Endothelial cell of umbilical vein (primary cell): ENCODE measurements around the gene LAMC3.

ENCODE experiments used
- CTCF ChIP-seq, 2 donors: IDR thresholded peaks; 1 replicate in 1 of 2; 2 replicates in 1 of 2; pipeline ENCODE4 v1.5.1; 2011; ENCODE audit warnings: low read length in 2 of 2, mild to moderate bottlenecking in 2 of 2, moderate library complexity in 2 of 2, control low read depth in 1 of 2, inconsistent platforms in 1 of 2, low read depth in 1 of 2; ENCODE audit not compliant: insufficient read depth in 1 of 2; ENCODE audit errors: extremely low read depth in 1 of 2
- EZH2 ChIP-seq: IDR thresholded peaks from 2 replicates; pipeline ENCODE4 v1.6.1; 2012; ENCODE audit warnings: borderline replicate concordance, low read depth, mild to moderate bottlenecking, moderate library complexity, low read length, inconsistent platforms; ENCODE audit not compliant: severe bottlenecking
- GATA2 ChIP-seq: IDR thresholded peaks from 2 replicates; pipeline ENCODE4 v1.7.0; 2011; ENCODE audit warnings: low read depth, mild to moderate bottlenecking, moderate library complexity, mixed read lengths, low read length; ENCODE audit not compliant: insufficient read length, insufficient read depth
- JUN ChIP-seq: IDR thresholded peaks from 2 replicates; pipeline ENCODE4 v1.6.1; 2011; ENCODE audit warnings: borderline replicate concordance, low read depth; ENCODE audit not compliant: insufficient read length, insufficient read depth
- MYC ChIP-seq: IDR thresholded peaks from one replicate; pipeline ENCODE4 v1.6.1; 2011; ENCODE audit warnings: mild to moderate bottlenecking, low read depth, low read length
- POLR2A ChIP-seq: IDR thresholded peaks from 2 replicates; pipeline ENCODE4 v1.6.1; 2012; ENCODE audit warnings: low read depth, mild to moderate bottlenecking, control low read depth, low read length
- POLR2AphosphoS5 ChIP-seq: IDR thresholded peaks from 2 replicates; pipeline ENCODE4 v1.6.1; 2012; ENCODE audit warnings: low read depth, mild to moderate bottlenecking, control low read depth, low read length, moderate library complexity; ENCODE audit not compliant: insufficient read depth
- TF ChIP-seq, protein P1 (sequence below): IDR thresholded peaks from 2 replicates; pipeline ENCODE4 v1.6.1; 2011; ENCODE audit not compliant: insufficient read depth, insufficient read length

DNA sequence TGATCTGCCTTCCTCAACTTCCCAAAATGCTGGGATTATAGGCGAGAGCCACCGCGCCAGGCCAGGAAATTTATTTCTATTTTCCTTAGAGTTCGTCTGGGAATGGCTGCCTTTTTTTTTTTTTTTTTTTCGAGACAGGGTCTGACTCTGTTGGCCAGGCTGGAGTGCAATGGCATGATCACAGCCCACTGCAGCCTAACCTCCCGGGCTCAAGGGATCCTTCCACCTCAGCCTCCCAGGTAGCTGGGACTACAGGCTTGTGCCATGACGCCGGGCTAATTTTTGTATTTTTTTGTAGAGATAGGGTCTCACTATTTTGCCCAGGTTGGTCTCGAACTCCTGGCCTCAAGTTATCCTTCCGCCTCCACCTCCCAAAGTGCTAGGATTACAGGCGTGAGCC is 888 bp upstream of the LAMC3 start:
- TF ChIP-seq CTCF (IDR thresholded peaks at IDR 0.05; ENCODE audit: extremely low read depth in 1 of 2, insufficient read depth in 1 of 2, low read depth in 1 of 2, low read length in 2 of 2): no peak
- TF ChIP-seq EZH2: no peak
- TF ChIP-seq, protein P1, sequence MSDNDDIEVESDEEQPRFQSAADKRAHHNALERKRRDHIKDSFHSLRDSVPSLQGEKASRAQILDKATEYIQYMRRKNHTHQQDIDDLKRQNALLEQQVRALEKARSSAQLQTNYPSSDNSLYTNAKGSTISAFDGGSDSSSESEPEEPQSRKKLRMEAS: no peak
- no peak for TF ChIP-seq POLR2A
- TF ChIP-seq MYC: no peak
- TF ChIP-seq POLR2AphosphoS5: no peak
- no peak for TF ChIP-seq JUN
- no peak for TF ChIP-seq GATA2
